ENCODE measurements around the gene MIS12. TPM values are rescaled to one million over a fixed set of nuclear protein-coding genes. Genes with fewer than 3 reads are reported as not detected.

MIS12 gene
- total RNA-seq, 1 experiment from 2014 or later: 22.6 TPM

DNA sequence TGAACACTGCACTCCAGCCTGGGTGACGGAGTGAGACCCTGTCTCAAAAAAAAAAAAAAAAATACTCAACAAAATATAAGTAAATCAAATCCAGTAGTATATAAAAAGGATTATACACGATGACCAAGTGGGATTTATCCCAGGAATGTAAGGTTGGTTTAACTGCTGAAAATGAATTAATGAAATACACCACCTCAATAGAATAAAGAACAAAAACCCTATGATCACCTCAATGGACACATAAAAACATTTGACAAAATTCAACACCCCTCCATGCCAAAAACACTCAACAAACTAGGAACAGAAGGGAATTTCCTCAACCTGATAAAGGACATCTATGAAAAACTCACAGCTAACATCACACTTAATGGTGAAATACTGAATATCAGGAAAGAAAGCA lies 6.6 kb downstream of the MIS12 start (continued):
- no peak for TF ChIP-seq PRDM15 (CRISPR knock-in tag; IDR thresholded peaks at IDR 0.05)
- TF ChIP-seq, protein P1, sequence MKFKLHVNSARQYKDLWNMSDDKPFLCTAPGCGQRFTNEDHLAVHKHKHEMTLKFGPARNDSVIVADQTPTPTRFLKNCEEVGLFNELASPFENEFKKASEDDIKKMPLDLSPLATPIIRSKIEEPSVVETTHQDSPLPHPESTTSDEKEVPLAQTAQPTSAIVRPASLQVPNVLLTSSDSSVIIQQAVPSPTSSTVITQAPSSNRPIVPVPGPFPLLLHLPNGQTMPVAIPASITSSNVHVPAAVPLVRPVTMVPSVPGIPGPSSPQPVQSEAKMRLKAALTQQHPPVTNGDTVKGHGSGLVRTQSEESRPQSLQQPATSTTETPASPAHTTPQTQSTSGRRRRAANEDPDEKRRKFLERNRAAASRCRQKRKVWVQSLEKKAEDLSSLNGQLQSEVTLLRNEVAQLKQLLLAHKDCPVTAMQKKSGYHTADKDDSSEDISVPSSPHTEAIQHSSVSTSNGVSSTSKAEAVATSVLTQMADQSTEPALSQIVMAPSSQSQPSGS (CRISPR knock-in tag; IDR thresholded peaks at IDR 0.05; ENCODE audit: borderline replicate concordance, low read depth): no peak
- TF ChIP-seq ZMAT4 (CRISPR knock-in tag; IDR thresholded peaks at IDR 0.05): no peak
- TF ChIP-seq ZNF423 (CRISPR knock-in tag; IDR thresholded peaks at IDR 0.05): no peak
- TF ChIP-seq, protein P2, sequence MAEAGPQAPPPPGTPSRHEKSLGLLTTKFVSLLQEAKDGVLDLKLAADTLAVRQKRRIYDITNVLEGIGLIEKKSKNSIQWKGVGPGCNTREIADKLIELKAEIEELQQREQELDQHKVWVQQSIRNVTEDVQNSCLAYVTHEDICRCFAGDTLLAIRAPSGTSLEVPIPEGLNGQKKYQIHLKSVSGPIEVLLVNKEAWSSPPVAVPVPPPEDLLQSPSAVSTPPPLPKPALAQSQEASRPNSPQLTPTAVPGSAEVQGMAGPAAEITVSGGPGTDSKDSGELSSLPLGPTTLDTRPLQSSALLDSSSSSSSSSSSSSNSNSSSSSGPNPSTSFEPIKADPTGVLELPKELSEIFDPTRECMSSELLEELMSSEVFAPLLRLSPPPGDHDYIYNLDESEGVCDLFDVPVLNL (CRISPR knock-in tag; IDR thresholded peaks at IDR 0.05; ENCODE audit: borderline replicate concordance, low read depth): no peak
- TF ChIP-seq, protein P3, sequence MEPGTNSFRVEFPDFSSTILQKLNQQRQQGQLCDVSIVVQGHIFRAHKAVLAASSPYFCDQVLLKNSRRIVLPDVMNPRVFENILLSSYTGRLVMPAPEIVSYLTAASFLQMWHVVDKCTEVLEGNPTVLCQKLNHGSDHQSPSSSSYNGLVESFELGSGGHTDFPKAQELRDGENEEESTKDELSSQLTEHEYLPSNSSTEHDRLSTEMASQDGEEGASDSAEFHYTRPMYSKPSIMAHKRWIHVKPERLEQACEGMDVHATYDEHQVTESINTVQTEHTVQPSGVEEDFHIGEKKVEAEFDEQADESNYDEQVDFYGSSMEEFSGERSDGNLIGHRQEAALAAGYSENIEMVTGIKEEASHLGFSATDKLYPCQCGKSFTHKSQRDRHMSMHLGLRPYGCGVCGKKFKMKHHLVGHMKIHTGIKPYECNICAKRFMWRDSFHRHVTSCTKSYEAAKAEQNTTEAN (CRISPR knock-in tag; IDR thresholded peaks at IDR 0.05): no peak
- TF ChIP-seq JUN (CRISPR knock-in tag; IDR thresholded peaks at IDR 0.05): no peak
- no peak for TF ChIP-seq ZSCAN18 (CRISPR knock-in tag; IDR thresholded peaks at IDR 0.05)

GRCh38 chr17:5499476-5500231 lies 13.3 kb downstream of the MIS12 start:
- Mint-ChIP-seq H3K27me3 (ENCODE audit: low read depth) (peaks cover 70% of the 10 kb centered on the region), H3K27ac (no peak overlapping the region), H3K9me3 (no peaks in the 10 kb centered on the region), H3K36me3 (no peaks in the 10 kb centered on the region), H3K4me1 (peaks cover 10% of the 10 kb centered on the region), H3K4me3 (peak overlapping the region; percentile 96)
- no peak for ATAC-seq
- peak; percentile 50 for DNase-seq (ENCODE audit: low spot score)
- ChIA-PET POLR2A (interaction anchor here (0.7 to 2.5 kb wide), 4 partner anchors 14 to 139 kb away, joined by 3 to 24 read pairs (median 8); partner anchors contain the start of genes DERL2, DHX33, MIS12 and NUP88), CTCF (interaction anchor here (0.6 to 2.4 kb wide), 8 partner anchors 12 to 936 kb away, joined by 3 to 15 read pairs (median 5); partner anchors contain the start of genes C1QBP, DERL2, DHX33 and MIS12)
- TF ChIP-seq ZNF512 (CRISPR knock-in tag; IDR thresholded peaks at IDR 0.05; ENCODE audit: borderline replicate concordance) (no peak), RORB (CRISPR knock-in tag; IDR thresholded peaks at IDR 0.05) (no peak), ZBTB21 (CRISPR knock-in tag; IDR thresholded peaks at IDR 0.05; ENCODE audit: borderline replicate concordance) (no peak), ERG (CRISPR knock-in tag; IDR thresholded peaks at IDR 0.05) (no peak), NR2C2 (CRISPR knock-in tag; IDR thresholded peaks at IDR 0.05) (no peak), TCF7 (CRISPR knock-in tag; IDR thresholded peaks at IDR 0.05; ENCODE audit: low read depth) (no peak), SP1 (CRISPR knock-in tag; conservative IDR thresholded peaks at IDR 0.05) (0 out of 2 replicates have a peak, but pooled peaks have one; percentile 35)
- TF ChIP-seq, protein P4, sequence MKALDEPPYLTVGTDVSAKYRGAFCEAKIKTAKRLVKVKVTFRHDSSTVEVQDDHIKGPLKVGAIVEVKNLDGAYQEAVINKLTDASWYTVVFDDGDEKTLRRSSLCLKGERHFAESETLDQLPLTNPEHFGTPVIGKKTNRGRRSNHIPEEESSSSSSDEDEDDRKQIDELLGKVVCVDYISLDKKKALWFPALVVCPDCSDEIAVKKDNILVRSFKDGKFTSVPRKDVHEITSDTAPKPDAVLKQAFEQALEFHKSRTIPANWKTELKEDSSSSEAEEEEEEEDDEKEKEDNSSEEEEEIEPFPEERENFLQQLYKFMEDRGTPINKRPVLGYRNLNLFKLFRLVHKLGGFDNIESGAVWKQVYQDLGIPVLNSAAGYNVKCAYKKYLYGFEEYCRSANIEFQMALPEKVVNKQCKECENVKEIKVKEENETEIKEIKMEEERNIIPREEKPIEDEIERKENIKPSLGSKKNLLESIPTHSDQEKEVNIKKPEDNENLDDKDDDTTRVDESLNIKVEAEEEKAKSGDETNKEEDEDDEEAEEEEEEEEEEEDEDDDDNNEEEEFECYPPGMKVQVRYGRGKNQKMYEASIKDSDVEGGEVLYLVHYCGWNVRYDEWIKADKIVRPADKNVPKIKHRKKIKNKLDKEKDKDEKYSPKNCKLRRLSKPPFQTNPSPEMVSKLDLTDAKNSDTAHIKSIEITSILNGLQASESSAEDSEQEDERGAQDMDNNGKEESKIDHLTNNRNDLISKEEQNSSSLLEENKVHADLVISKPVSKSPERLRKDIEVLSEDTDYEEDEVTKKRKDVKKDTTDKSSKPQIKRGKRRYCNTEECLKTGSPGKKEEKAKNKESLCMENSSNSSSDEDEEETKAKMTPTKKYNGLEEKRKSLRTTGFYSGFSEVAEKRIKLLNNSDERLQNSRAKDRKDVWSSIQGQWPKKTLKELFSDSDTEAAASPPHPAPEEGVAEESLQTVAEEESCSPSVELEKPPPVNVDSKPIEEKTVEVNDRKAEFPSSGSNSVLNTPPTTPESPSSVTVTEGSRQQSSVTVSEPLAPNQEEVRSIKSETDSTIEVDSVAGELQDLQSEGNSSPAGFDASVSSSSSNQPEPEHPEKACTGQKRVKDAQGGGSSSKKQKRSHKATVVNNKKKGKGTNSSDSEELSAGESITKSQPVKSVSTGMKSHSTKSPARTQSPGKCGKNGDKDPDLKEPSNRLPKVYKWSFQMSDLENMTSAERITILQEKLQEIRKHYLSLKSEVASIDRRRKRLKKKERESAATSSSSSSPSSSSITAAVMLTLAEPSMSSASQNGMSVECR (CRISPR knock-in tag; IDR thresholded peaks at IDR 0.05; ENCODE audit: borderline replicate concordance): 0 out of 2 replicates have a peak, but pooled peaks have one; percentile 31
